GM23338 (cell line): ENCODE results near the gene CCDC121. TPM values are rescaled to one million over a fixed set of nuclear protein-coding genes. Genes with fewer than 3 reads are reported as not detected.
"Not testable (repeated sequence)": the region's sequence is repeated elsewhere in the genome, so short reads cannot be mapped to it uniquely, and the experiment has no call there.

Experiments used
- ATAC-seq: fragments of 200-7000 bp; cut with Tn5 transposase; 3 replicates; pipeline ENCODE4 v1.9.1; 2020
- DNase-seq: peaks from one replicate; pipeline ENCODE4 v3.0.0-alpha.2; 2015; ENCODE audit warnings: low spot score
- H2AFZ ChIP-seq: fragments of 200-600 bp; sonication (generic); 2 replicates; pipeline ENCODE4 v1.8.0; 2016; ENCODE audit warnings: antibody characterized with exemption, mild to moderate bottlenecking, moderate library complexity
- H3F3A ChIP-seq: fragments of 200-600 bp; sonication (generic); replicated peaks from 2 replicates; pipeline ENCODE4 v1.8.0; 2017; ENCODE audit warnings: antibody characterized with exemption, mixed run types, low read depth
- H3K27ac ChIP-seq: fragments of 200-600 bp; sonication (generic); 2 replicates; pipeline ENCODE4 v1.6.1; 2016; ENCODE audit warnings: low read depth
- H3K27me3 ChIP-seq: fragments of 200-600 bp; sonication (generic); 2 replicates; pipeline ENCODE4 v1.8.0; 2016; ENCODE audit warnings: mild to moderate bottlenecking, mixed run types, moderate library complexity; ENCODE audit not compliant: insufficient read depth
- H3K36me3 ChIP-seq: fragments of 200-600 bp; sonication (generic); 2 replicates; pipeline ENCODE4 v1.8.0; 2016; ENCODE audit warnings: mild to moderate bottlenecking; ENCODE audit not compliant: insufficient read depth
- H3K4me1 ChIP-seq: fragments of 200-600 bp; sonication (generic); 2 replicates; pipeline ENCODE4 v1.8.0; 2016; ENCODE audit warnings: mild to moderate bottlenecking, moderate library complexity; ENCODE audit not compliant: insufficient read depth
- H3K4me2 ChIP-seq: fragments of 200-600 bp; sonication (generic); 2 replicates; pipeline ENCODE4 v1.7.1; 2017; ENCODE audit warnings: mixed run types
- H3K4me3 ChIP-seq: fragments of 200-600 bp; sonication (generic); 2 replicates; pipeline ENCODE4 v1.6.1; 2016; ENCODE audit warnings: mixed run types
- H3K79me2 ChIP-seq: fragments of 200-600 bp; sonication (generic); replicated peaks from 2 replicates; pipeline ENCODE4 v1.8.0; 2017; ENCODE audit warnings: mild to moderate bottlenecking; ENCODE audit not compliant: insufficient read depth
- H3K9me2 ChIP-seq: fragments of 200-600 bp; sonication (generic); 2 replicates; pipeline ENCODE4 v1.8.0; 2017; ENCODE audit not compliant: insufficient read depth
- H4K20me1 ChIP-seq: fragments of 200-600 bp; sonication (generic); replicated peaks from 2 replicates; pipeline ENCODE4 v1.8.0; 2017; ENCODE audit warnings: mild to moderate bottlenecking; ENCODE audit not compliant: insufficient read depth
- H3K27ac Mint-ChIP-seq: 2 replicates; pipeline ENCODE4 v1.8.0; 2020; ENCODE audit warnings: inconsistent platforms, mild to moderate bottlenecking, moderate library complexity, mixed read lengths
- H3K27me3 Mint-ChIP-seq: 3 replicates; pipeline ENCODE4 v1.8.0; 2022; ENCODE audit warnings: low read depth, mild to moderate bottlenecking, moderate library complexity, mixed read lengths, inconsistent platforms; ENCODE audit not compliant: insufficient read depth, poor library complexity
- H3K36me3 Mint-ChIP-seq: 3 replicates; pipeline ENCODE4 v1.8.0; 2021; ENCODE audit warnings: low read depth, mild to moderate bottlenecking, inconsistent platforms, moderate library complexity, mixed read lengths
- H3K4me1 Mint-ChIP-seq: 3 replicates; pipeline ENCODE4 v1.8.0; 2020; ENCODE audit warnings: mild to moderate bottlenecking, inconsistent platforms, mixed read lengths
- H3K4me3 Mint-ChIP-seq: 3 replicates; pipeline ENCODE4 v1.8.0; 2021; ENCODE audit warnings: moderate library complexity, mild to moderate bottlenecking, inconsistent platforms, mixed read lengths
- H3K9me3 Mint-ChIP-seq: 3 replicates; pipeline ENCODE4 v1.8.0; 2020; ENCODE audit warnings: moderate library complexity, mild to moderate bottlenecking, inconsistent platforms, mixed read lengths
- CREB1 ChIP-seq: fragments of 250-450 bp; sonication (Bioruptor Pico); IDR thresholded peaks from 2 replicates; pipeline ENCODE4 v1.5.0; 2020; ENCODE audit warnings: low read depth, mild to moderate bottlenecking, moderate library complexity
- EZH2 ChIP-seq: fragments of 200-600 bp; sonication (generic); IDR thresholded peaks from one replicate; pipeline ENCODE4 v1.8.0; 2017; ENCODE audit warnings: antibody characterized with exemption, mild to moderate bottlenecking, low read depth; ENCODE audit not compliant: unreplicated experiment
- EZH2phosphoT487 ChIP-seq: fragments of 200-600 bp; sonication (generic); IDR thresholded peaks from one replicate; pipeline ENCODE4 v1.8.1; 2018; ENCODE audit warnings: antibody characterized with exemption; ENCODE audit not compliant: unreplicated experiment
- ZNF462 ChIP-seq: fragments of 250-450 bp; sonication (Bioruptor Pico); IDR thresholded peaks from 2 replicates; pipeline ENCODE4 v1.5.0; 2020; ENCODE audit warnings: mild to moderate bottlenecking, moderate library complexity
- polyA plus RNA-seq: library from polyadenylated mRNA; unstranded; fragments of >200 nt; fragmentation: Nextera tagmentation; extraction: Ambion mirVana; gene quantifications from 2 replicates; pipeline ENCODE4 v1.2.1, GENCODE V29; 2016
- total RNA-seq: library from RNA; depleted of rRNA; stranded (reverse); fragments of >200 nt; shearing (Covaris generic); gene quantifications from 2 replicates; pipeline ENCODE4 v1.2.3, GENCODE V29; 2014

CCDC121 gene
- total and polyA plus RNA-seq, 2 experiments from 2014 or later = 1.6 to 1.9 TPM

DNA sequence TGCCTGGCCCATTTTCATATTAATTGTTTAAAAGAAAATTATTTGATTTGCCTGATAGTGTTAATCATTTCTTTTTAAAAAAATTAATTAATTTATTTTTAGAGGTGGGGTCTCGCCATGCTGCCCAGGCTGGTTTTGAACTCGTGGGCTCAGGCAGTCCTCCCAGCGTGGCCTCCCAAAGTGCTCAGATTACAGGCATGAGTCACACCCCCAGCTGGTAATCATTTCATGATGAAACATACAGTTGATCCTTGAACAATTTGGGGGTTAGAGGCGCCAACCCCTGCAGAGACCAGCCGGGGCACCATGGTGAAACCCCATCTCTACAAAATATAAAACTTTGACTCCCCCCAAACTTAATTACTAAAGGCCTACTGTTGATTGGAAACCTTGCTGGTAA, 8.0 kb upstream of the CCDC121 start (continued):
- TF ChIP-seq ZNF462 (CRISPR knock-in tag) (no peak), CREB1 (CRISPR knock-in tag) (no peak)

DNA sequence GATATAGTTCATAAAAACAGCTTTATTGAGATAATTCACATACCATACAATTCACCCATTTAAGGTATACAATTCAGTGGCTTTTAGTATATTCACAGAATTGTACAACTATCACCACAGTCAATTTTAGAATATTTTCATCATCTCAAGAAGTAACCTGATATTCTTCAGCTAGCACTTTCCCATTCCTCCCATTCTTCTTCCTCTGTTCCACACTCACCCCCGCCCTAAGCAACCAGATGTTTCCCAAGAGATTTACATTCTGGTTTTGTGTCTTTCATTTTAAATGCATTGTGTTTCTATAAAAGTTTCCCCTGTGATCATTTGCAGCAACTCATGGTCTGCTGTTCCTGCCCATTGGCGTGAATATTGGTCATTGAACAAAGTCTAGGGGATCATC, 5.5 kb upstream of the CCDC121 start:
- ATAC-seq (no peak), DNase-seq (no peak)
- Histone ChIP-seq H3K4me1 (no peaks in the 10 kb centered on the region), H3K27me3 (no peaks in the 10 kb centered on the region), H4K20me1 (peaks cover 4% of the 10 kb centered on the region; the same call in 1 of the 2 replicates), H2AFZ (no peak overlapping the region), H3K79me2 (peaks cover 9% of the 10 kb centered on the region), H3K9me2 (no peaks in the 10 kb centered on the region), H3F3A (no peaks in the 10 kb centered on the region), H3K27ac (no peak overlapping the region), H3K4me2 (no peak overlapping the region), H3K36me3 (peaks cover 35% of the 10 kb centered on the region), H3K4me3 (no peak overlapping the region)
- Mint-ChIP-seq H3K4me1 (no peaks in the 10 kb centered on the region), H3K27ac (no peak overlapping the region), H3K27me3 (no peaks in the 10 kb centered on the region), H3K4me3 (no peak overlapping the region), H3K36me3 (peaks cover 53% of the 10 kb centered on the region), H3K9me3 (no peaks in the 10 kb centered on the region)
- TF ChIP-seq EZH2phosphoT487 = no peak
- no peak for TF ChIP-seq EZH2

DNA sequence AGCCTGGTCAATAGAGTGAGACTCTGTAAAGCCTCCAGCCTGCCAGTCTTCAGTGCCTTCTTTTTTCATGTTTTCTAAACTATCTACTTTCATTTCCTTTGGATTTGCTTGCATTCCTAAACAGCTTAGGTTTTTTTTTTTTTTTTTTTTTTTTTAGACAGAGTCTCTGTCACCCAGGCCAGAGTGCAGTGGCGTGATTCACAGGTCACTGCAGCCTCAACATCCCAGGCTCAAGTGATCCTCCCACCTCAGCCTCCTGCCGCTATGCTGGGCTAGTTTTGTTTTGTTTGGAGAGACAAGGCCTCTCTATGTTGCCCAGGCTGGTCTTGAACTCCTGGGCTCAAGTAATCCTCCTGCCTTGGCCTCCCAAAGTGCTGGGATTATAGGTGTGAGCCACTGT, 1.4 kb upstream of the CCDC121 start:
- ATAC-seq, H3K27ac Mint-ChIP-seq, H3K27me3 Mint-ChIP-seq, H3K27ac ChIP-seq, H3K9me3 Mint-ChIP-seq, H2AFZ ChIP-seq, H3K9me2 ChIP-seq, DNase-seq, H3K4me1 Mint-ChIP-seq, H4K20me1 ChIP-seq, H3F3A ChIP-seq, H3K4me3 Mint-ChIP-seq, H3K4me3 ChIP-seq, H3K4me2 ChIP-seq, H3K27me3 ChIP-seq: not testable (repeated sequence)
- H3K4me1 ChIP-seq = peaks cover 10% of the 10 kb centered on the region
- peaks cover 33% of the 10 kb centered on the region for H3K36me3 Mint-ChIP-seq
- H3K79me2 ChIP-seq = peaks cover 11% of the 10 kb centered on the region
- H3K36me3 ChIP-seq = peaks cover 26% of the 10 kb centered on the region
